Activated naive CD8-positive, alpha-beta T cell treated with anti-CD3 and anti-CD28 coated beads, Interleukin-2, amount 50 U/mL, for 16 hours (primary cell): ENCODE data around the gene OPCML.

Experiments used
- DNase-seq: peaks from one replicate; pipeline ENCODE4 v3.0.0-alpha.2; 2020; ENCODE audit warnings: low read depth, low spot score

Gene OPCML

GRCh38 chr11:133413703-133414102 lies 118.6 kb downstream of the OPCML start:
- no peak for DNase-seq

DNA sequence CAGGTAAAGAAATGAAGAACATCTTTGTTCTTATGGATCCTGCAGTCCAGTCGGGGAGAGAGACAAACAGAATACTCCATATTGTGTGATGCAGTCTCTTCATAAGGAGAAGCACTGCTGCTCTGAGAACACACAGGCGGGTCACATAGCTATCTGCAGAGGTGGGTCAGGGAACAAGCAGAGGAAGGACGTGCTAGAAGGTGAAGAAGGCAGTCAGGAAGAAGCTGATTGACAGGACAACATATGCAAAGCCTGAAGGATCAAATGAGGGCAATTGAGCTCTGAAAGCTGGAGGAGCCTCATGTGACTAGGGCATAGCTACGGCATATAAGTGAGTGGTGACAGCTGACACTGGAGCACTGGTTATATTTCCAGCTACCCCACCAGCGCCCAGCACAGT lies 122.5 kb downstream of the OPCML start:
- no peak for DNase-seq

DNA sequence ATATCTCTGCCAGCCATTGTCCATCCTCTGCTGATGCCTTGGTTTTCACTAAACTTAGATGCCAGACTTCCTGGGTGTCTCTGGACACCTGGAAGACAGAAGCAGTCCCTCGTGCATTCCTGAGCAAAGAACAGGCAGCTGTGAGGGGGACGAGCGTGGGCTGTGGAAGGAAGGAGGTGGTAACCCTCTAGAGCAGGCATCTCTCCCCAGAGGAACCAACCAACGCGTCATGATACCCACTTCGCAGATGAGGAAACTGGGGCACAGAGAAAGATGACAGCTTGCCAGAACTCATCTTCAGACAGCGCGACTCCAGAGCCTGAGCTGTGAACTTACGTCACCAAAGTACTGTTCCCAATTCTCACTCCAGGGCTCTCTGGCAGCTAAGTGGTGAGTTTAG lies 123.4 kb downstream of the OPCML start:
- DNase-seq = no peak

- DNase-seq = no peak
These were observed 123.9 kb downstream of the OPCML start for GRCh38 chr11:133408402-133408801.

- DNase-seq = no peak
These were observed 125.8 kb downstream of the OPCML start for GRCh38 chr11:133406489-133406888.

GRCh38 chr11:133403900-133404299 lies 128.4 kb downstream of the OPCML start:
- DNase-seq = no peak

- DNase-seq = no peak
These were observed 129.8 kb downstream of the OPCML start for GRCh38 chr11:133402551-133402950.

DNA sequence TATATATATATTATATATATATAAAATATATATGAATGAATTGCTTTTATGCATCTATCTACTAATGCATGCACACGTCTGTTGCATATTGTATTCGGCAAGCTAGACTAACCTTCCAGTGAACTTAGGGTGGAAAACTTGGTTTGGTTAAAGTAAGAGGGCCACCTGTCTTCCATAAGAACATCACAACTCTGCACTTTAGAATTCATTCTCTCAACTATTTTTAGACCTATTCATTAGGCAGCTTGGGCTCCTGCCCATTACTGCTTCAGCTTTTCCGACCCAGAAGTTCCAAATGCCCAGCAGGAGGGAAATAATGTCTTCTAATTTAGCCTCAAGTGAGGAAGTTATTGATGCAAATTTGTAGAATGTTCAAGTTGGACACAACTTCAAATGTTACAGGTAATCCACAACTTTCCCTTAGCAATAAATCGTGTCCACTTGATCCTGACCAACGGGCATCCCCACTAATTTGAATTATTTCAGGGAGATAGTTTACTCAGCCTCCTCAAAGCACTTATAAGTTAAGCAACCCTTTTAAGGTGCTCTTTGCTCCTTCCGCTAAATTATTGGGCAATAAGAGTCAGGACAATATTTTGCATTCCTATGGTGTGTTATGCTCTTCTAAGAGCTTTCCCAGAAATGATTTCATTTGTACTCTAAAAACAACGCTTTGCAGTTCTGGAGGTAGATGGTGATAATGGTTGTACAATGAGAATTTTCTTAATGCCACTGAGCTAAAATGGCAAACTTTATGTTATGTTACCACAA lies 132.3 kb downstream of the OPCML start:
- no peak for DNase-seq

- DNase-seq = no peak
These were observed 133.0 kb downstream of the OPCML start for GRCh38 chr11:133399294-133399693.

DNA sequence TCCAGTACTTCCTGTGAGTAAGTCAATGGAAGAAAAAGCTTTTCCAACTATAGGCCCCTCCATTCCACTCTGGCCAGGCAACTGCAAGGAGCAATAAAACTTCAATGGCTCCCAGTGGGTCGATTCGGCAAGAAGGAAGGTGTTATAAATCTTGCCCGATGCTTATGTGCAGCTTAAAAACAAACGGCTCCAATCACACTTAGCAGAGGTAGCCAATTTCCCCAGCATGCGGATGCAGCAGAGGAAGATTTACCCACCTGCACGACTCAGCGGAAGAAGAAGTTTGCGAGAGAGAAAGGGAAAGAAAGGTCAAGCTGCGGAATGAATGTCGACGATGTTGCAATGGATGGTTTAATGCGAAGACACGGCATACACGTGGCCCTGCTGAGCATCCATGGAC lies 141.5 kb downstream of the OPCML start:
- no peak for DNase-seq

GRCh38 chr11:133388975-133389568 lies 143.2 kb downstream of the OPCML start:
- no peak for DNase-seq

- DNase-seq = no peak
These were observed 144.0 kb downstream of the OPCML start for GRCh38 chr11:133388260-133388659.

GRCh38 chr11:133386852-133387251 lies 145.4 kb downstream of the OPCML start:
- no peak for DNase-seq

GRCh38 chr11:133386262-133386661 lies 146.0 kb downstream of the OPCML start:
- no peak for DNase-seq

GRCh38 chr11:133385781-133386180 lies 146.5 kb downstream of the OPCML start:
- no peak for DNase-seq

DNA sequence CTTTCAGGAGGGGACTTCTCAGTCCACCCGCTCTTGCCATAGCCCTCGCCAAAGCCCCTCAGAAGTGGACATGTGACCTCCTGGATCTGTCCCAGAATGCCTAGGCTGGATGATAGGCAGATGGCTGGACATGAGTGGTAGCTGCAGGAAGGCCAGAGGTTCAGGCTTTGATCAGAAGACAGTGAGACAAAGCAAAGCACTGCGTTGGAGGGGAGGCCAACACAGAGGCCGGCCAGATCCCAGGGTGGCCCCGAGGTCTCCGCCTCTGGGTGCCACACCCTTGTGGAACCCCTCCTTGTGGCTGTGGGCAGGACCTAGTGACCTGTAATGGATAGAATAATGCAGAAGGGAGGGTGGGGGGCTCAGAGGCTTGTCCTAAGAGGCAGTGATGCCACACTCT lies 147.6 kb downstream of the OPCML start:
- DNase-seq = no peak

- no peak for DNase-seq
These were observed 148.6 kb downstream of the OPCML start for GRCh38 chr11:133383689-133384088.

GRCh38 chr11:133383201-133383600 lies 149.1 kb downstream of the OPCML start:
- DNase-seq = no peak

GRCh38 chr11:133382131-133382812 lies 150.0 kb downstream of the OPCML start:
- DNase-seq = no peak

DNA sequence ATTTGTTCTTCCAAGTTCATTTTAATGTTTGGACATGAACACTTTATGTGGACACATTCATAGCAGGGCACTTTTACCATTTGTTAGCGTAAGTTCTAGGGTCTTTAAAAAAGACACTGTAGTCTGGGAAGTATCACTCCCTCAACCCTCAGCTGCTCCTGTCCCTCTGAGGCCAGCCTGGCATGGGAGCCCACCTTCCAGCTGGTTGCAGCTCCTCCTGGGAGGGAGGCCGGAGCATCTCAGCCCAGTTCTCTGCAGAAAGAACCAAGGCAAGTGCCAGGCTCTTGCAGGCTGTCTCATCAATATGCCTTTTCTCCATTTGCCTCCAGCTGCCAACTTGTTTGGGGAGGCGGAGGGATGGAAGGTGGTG lies 150.6 kb downstream of the OPCML start:
- no peak for DNase-seq

DNA sequence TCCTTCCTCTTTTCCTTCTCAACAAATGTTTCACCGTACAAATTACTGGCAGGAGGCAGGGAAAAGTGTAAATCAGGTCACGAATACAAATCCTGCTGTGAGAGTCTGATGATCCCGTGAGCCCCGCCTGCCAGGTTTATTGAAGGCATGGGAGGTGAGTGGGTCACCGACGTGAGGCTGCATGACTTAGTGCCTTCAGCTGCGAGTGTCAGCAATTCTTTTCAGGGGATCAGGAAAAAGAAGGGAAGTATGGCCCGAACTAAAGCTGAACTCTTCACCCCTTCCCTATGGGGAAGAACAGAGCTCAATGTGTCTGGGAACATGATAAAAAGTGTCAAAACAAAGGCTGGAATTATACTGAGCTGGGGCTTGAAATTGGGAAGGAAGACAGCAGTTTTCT lies 166.2 kb downstream of the OPCML start:
- DNase-seq = no peak

- no peak for DNase-seq
These were observed 169.4 kb downstream of the OPCML start for GRCh38 chr11:133362916-133363315.

DNA sequence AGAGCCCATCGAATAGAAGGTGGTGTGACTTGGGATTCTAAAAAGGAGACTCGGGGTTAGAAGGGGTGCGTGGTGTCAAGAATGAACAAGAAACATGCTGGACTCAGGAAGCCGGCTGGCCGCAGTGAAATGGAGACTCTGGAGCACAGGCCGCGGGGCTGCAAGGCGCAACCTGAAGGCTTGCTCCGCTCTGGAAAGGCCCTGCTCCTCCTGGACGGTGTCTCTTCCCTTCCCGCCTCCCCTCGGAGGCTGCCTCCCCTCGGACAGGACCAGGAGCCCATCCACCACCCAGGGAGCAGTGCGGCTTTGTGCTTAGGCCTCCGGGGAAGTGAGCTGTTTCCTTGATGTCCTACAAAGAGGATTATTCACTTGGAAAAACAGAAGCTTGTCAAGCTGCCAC lies 170.1 kb downstream of the OPCML start:
- DNase-seq = no peak
